Measurements from ENCODE around the gene SORCS2.

The SORCS2 gene

DNA sequence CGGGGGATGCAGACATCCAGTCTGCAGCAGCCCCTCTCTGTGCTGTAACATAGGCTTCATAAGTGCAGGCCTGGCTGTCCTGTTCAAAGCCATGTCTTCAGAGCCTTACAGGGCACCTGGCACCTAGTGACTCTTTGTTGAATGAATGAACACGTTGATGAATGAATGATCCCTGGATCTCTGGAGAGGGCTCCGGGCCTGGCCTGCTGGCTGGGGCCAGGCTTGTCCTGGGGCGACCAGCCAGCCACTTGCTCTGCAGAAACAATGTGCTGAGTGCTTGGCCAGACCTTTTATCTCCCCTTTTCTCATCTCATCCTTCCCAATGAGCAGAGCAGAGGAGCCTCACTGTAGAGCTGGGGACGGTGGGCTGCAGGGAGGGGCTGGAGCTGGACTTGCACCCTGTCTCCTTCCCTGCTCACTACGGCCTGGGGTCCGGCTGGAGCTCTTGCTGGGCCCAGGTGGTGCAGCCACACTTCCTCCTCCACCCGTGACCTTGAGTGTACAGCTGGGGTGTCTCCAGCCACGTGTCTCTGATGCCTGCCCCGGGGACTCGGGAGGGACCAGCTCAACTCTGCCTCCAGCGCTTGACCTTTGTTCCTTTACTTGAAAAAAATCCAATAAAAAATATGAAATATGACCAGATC, 164.5 kb downstream of the SORCS2 start:
- no peak for DNase-seq (ENCODE audit: low read depth)

DNA sequence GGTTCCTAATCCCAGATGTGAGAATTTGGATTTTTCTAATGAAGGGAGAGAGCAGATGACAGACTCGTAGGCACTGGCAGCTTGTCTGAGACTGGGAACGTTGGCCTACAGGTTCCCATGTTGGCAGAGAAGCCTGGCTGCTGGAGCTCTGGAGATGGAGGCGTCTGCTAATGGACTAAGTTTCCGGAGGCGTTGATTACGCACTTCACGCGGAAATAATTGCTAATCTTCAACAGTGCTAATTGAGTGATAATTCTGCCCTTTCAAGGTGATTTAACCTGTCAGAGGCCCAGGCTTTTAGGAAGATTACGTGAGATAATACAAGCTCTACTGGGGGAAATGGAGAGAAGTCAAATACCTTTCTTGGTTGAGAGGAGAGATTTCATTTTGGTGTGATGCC, 165.0 kb downstream of the SORCS2 start:
- DNase-seq (ENCODE audit: low read depth) = no peak

DNA sequence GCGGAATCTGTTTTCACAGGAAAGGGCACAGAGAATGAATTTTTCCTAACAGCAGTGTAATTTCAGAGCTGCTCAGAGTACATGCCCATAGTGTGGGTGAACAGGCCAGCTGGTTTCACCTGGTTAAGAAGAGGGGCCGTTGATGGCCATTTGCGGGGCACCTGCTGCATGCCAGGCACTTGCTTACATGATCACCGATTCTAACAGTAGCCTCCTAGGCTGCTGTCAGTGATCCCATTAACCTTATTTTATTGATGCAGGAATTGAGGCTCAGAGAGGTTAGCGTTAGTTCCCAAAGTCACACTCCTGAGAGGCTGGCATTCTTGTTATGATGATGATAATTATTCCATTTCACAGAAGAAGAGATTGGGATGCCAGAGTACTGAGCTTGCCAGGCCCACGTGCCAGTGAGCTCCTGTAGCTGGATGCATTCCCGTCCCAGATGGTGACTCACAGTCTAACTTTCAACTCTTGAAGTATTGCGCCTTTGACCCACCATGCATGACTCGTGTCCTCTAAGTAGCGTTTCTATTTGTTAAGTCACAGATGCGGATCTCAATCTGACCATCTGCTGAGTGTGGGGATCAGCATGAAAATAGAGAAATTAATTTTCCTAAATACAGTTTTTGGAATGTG, 165.9 kb downstream of the SORCS2 start:
- DNase-seq (ENCODE audit: low read depth) = peak; percentile 60

DNA sequence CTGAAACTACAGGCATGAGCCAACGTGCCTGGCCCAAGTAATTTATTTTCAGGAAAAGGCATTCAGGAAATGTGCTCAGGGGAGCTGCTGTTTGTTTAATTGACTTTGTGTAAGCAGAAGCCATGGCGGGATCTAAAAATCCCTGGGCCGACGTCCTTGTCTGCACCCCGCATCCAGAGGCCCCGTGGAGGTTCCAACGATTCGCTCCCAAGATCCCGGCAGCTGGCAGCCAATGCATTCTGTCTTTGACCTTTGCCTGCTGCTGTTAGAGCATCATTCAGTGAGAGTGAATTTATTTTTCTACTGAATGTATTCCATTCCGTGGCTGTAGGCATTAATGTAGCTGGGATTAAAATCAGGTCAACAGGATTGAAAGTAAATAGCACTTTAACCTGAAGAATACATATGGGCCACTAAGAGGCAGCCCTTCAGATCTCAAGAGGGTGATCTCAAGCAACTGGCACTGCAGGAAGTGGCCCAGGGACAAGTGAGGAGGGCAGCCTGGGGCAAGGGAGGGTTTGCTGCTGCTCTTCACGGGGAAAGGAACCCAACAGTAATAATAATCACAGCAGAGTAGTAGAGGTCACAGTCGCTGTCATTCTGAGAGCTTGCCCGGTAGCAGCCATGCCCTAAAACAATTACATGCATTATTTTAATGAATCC, 167.2 kb downstream of the SORCS2 start:
- no peak for DNase-seq (ENCODE audit: low read depth)

DNA sequence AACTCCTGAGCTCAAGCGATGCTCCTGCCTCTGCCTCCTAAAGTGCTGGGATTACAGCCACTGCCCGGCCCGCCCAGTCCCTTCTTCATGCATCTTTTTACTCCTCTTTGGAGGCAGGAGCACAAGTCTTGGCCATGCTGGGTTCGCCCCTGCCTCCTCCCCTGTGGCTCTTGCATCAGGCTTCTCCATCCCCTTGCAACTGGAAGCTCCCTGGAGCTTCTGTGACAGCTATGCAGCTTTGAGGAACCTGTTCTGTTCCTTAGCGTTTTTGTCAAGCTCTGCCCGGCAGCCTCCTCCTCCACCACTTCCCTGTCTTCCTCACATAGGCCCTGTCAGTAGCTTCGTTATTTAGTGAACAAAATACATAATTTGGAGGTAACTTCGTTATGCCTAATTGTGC, 168.5 kb downstream of the SORCS2 start:
- DNase-seq (ENCODE audit: low read depth) = no peak

DNA sequence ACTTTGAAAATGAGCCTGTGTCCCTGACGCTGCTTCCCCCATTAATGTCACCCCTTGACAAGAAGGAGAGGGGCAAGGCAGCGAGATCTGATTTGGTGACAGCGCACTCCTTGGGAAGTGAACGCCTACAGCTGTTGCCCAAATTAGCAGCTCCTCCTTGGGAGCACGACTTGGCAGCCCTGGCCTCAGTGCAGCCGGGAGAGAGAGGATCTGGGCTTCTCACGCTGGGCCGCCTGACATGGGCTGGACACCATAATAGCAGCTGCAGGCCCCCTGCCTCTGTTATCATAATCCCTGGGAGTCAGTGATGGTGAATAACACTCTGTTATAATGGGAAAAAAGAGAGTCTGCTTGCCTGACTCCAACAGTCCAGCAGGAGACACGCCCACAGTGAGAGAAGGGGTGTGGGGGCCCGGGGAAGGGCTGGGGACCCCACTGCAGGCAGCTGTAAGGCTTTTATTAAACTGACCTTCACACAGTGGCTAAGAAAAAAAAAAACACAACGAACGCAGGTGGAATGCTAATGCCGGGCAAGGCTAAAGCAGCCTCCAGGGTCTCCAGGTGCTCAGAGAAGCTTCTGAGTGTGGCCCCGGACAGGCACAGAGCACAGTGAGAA, 169.1 kb downstream of the SORCS2 start:
- DNase-seq (ENCODE audit: low read depth) = no peak

DNA sequence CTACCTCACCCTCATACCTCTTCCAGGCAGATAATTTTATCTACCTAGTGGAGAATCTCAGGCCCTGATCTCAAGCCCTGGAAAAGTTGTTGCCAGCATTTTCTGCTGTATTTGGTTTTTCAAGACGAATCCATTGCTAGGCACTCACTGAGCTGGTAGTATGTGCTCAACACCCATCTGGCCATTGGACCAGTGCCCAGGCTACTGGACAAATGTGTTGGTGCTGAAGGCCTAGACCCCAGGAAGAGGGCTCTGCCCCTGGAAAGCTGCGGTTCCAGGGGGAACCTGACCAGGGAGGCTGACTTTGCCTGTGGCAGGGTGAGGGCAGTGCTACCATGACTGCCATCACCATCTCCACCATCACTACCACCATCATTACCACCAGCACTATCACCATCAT, 170.0 kb downstream of the SORCS2 start:
- DNase-seq (ENCODE audit: low read depth) = no peak

DNA sequence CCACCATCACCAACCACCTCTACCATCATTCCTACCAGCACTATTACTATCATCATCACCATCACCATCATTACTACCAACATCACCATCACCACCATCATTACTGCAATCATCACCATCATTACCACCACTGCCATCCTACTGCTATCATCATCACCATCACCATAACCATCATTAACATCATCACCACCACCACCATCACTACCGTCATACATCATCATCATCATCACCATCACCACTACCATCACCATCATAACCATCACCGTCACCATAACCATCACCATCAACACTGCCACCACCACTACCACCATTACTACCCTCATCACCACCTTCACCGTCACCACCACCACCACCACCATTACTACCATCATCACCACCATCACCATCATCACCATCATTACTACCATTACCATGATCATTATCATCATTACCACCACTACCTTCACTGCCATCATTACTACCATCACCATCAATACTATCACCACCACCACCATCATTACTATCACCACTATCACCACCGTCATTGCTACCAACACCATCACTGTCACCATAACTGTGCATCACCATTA, 170.6 kb downstream of the SORCS2 start:
- no peak for DNase-seq (ENCODE audit: low read depth)

DNA sequence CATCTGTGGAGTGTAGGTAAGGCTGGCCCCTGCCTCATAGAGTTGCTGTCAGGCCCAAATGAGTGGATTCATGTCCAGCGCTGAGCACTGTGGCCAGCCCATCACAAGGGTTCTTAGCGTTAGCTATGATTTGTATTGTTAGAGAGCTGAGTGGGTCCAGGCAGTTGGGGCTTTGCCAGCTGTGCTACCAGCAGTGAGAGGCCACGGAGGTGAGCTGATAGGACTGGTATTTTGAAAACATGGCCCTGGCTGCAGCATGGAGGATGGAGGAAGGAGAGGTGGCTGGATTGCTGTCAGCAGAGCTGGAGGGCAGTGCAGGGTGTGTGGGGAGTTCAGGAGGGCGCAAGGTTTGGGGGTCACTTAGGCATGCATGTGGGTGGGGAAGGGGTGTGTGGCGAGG, 172.6 kb downstream of the SORCS2 start:
- DNase-seq (ENCODE audit: low read depth) = no peak

DNA sequence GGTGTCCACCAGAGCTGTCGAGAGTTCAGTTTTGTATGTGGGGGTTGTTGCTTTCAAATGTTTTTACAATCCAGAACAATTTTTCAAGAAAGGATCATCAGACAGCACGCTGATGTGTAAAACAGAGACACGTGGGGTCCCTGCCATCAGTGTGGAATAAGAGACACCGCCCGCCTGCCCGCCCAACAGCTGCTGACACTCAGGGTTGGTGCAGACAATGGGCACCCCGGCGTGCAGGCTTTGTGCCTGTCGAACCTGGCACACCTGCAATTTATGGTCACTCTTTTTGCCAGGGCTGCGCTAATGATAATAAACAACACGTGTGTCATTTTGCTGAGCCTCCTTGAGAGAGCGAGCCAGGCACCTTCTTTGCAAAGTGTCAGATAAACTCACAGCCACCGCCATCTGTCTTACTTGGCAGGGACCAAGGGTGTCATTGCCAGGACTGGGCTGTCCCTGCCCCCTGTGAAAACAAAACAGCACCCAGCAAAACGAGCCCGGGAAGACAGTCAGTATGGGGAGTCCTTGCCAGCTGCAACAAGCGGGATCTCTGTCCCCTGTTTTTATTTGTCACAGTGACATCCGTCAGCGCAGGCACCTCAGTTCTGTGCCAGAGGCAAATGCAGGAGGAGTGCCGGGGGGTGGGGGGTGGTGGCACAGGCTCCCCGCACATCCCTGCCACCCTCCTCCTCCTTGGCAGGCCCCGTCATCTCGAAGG, 173.3 kb downstream of the SORCS2 start:
- no peak for DNase-seq (ENCODE audit: low read depth)

DNA sequence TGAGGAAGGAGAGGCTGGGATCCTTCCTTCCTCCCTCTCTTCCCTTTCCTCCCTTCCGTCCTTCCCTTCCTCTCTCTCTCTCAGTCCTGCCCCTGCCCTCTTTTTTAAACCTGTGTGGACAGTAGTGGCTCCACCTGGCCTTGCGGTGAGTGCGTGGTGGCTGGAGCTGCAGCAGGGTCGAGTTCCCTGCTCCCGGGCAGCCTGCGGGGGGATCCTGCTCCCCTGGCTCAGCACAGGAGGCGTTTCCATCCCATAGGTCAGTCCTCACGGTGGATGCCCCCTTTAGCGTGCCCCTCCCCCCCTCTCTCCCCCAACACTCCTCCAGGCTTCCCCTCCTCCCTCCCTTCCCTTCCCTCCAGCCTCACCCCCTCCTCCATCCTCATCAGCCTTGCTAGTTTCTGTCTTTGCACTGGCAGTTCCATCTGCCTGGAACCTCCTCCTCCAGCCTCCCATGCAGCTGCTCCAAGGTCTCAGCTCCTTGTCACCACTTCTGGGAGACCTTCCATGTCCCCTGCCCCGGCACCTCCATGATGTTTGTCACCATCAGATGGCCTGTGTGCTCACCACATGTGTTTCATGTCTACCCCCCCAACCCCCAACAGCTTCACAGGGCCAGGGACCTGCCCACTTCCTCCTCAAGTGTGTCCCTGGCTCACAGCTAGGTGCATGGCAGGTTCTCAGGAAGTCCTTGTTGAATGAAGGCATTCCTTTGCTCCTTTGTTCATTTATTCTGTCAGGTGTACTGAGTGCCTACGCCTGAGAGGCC, 174.0 kb downstream of the SORCS2 start:
- DNase-seq (ENCODE audit: low read depth) = no peak

DNA sequence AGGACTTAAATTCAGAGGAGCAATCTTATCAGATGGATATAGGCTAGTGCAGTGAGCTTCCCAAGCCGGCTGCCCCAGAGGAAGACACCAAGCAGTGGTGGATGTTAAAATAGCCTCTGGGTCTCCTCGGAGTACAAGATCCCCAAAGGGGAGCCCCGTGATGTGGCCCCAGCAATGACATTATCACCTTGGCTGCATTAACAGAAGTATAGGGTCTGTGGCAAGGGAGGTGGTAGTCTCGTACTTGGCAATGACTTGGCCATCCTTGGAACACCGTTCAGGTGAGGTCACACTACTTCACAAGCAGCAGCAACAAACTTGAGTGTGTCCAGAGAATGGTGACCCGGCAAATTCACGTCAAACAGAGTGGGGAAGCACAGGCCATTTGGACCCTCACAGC, 174.6 kb downstream of the SORCS2 start:
- DNase-seq (ENCODE audit: low read depth) = no peak

DNA sequence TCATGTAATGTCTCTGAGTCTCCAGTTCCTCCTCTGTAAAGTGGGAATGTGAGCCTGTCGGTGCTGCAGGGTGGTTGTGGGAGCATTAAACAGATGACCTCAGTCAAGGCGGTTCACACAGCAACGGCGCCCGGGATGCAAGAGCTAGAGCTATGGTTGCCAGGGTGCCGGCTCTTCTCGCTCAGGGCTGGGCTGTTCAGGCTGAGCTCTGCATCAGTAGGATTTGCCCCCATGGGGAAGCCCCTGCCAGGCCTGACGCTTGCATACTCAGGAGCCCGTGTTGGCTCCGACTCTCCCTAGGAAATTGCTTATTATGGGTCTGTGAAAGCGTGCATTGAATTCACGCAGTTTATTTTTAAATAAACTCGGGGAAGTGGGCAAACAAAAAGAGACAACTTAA, 175.1 kb downstream of the SORCS2 start:
- no peak for DNase-seq (ENCODE audit: low read depth)

DNA sequence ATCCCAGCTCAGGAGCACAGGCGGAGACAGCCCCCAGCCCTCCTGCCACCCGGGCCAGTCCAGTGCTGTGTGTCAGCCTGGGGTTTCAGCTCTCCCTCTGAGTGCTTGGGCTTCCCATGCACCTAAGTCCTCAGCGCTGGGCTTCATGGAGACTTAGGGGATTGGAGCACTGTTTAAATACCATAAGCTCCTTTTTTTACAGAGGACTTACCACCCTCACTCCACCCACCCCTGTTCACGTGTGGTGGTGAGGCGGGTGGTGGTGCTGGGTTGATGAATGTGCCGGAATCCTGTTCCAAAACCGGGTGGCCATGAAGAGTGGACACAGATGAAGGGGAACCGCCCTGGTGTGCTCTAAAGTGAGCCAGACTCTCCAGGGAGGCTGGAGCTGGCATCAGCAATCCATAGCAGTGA, 175.5 kb downstream of the SORCS2 start:
- DNase-seq (ENCODE audit: low read depth) = no peak

DNA sequence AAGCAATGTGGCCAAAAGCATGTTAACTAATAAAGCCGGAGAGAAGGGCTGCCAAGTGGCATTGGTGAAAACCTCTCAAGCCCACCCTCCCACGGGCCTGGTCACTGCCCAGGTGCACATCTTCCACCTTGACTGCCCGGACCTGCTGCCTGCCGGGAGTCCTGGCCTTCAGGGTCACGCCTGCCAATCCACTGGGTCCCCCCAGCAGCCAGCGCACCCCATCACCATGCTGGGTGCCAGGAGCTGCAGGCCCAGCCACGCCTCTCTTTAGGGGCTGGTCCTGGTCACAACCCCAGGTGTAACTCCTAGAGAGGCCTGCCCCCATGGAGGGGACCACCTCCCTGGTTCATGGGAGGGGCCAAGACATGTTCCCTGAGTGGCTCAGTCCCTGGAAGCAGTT, 176.0 kb downstream of the SORCS2 start:
- no peak for DNase-seq (ENCODE audit: low read depth)

DNA sequence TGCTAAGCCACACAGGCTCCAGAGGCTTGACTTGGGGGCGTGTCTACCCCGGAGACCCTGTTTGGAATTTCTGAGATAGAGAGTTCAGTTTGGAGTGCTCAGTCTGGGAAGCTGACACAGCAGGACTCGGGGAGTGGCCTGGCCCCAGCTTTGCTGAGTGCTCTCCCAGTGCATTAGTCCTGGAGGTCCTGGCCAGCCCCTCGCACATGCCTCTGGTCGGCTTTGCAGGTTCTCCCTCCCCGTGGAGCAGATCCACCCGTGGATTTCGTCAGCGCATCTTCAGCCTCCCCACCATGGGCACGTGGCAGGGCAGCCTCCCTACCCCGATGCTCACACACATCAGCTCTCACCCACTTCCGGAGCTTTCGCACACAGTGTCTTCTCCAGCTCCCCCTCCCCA, 177.2 kb downstream of the SORCS2 start:
- no peak for DNase-seq (ENCODE audit: low read depth)

DNA sequence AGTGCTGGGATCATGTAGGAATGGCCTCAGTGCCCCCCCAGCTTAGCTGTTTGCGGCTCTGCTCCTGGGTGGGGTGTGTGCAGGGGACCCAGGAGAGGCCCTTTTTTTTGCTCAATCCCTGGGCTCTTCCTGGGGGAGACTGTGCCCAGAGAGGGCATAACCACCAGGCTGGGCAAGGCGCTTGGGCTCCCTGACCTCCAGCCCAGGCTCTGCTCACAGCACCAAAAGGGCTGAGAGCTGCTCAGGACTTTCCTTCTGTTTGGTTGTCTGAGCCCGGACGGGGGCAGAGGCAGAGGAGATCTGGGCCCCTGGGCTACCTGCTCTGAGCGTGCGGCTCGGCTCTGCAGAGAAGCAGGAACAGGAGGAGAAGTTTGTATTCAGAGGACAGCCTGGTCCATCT, 177.7 kb downstream of the SORCS2 start:
- no peak for DNase-seq (ENCODE audit: low read depth)

DNA sequence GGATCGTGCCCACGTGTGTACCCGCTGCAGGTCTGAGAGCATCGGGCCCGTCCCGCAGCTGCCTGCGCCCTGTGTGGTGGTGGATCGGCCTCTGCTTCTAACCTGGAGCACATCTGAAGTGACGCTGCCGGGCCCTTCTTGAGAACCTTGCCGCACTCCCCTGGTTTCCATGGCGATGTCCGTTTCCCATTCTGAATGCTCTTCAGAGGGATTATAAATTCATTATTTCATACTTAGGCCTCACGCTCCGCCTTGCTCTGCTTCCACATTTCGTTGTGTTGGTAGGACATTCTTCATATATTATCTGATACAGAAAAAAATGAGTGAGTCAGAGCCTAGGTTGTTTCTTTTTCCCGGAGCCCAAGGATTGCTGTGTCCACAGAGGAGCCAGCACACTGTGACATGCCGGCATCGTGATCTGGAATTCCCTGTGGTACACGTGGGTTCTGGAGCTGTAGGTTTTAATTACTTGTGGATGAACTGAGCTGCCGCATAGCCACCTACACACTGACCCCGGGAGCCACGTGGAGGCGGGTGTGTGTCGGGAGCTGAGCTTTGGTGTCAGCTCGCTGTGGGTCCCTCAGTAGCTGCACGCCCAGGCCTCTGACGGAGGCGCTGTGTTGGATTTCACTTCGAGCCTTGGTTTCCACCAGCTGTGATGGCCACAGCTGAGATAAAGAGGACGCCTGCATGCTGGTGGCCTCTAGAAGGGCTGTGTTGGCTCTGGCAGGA, 179.0 kb downstream of the SORCS2 start:
- peak; percentile 13 for DNase-seq (ENCODE audit: low read depth)

DNA sequence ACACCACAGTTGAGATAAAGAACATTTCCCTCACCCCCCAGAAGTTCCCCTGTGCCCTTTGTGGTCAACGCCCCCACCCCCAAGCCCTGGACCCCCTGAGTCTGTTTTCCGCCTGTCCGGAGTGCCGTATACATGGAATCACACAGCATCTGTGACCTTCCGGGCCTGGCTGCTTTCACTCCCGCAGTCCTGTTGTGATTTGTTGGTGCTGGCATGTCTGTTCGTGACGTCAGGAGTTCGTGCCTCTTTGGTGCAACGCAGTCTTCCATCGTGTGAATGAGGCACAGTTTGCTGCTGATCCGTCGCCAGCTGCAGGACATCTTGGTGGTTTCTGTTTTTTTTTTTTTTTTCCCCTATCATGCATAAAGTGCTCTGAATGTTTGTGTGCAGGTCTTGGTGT, 180.3 kb downstream of the SORCS2 start:
- DNase-seq (ENCODE audit: low read depth) = no peak

DNA sequence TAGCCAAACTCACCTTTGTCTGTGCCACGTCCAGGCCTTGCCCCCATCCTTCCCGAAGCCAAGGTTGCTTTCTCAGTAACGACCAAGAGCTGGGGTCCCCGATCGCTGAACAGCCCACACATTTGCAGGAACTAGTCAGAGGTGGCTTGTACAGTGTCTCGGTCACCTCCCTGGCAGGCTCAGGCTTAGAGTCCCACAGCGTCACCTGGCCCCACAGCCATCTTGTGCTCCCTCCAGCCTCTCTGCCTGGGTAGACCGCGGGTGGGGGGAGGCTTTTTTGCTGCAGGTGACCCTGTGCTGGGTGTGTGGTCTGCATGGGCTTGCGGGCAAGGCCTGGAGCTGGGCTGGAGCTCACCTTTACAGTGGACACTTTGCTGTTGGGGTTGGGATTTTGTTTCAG, 182.2 kb downstream of the SORCS2 start:
- DNase-seq (ENCODE audit: low read depth) = no peak

DNA sequence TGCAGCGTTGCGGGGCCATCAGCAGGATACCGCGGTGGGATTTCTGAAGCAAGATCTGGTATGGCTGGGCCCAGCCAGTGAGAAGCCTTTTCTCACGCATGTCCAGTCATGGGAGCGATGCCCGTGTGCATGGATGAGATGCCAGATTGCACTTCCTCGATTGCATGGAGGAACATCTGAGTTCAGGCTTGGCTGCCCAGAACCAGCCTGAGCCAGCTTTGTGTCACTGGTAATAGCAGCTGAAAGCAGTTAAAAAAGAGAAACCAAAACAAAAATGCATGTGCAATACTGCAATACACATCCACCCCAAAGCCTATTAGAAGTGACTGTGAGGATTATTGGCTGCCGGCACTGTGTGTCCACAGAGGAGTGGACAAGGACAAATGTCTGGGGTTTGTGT, 183.1 kb downstream of the SORCS2 start:
- DNase-seq (ENCODE audit: low read depth) = no peak

All from amniotic epithelial cell (primary cell).